ENCODE measurements around the gene BCL2. TPM values are rescaled to one million over a fixed set of nuclear protein-coding genes. Genes with fewer than 3 reads are reported as not detected.

The BCL2 gene
- total RNA-seq, 1 donor from 2014 or later = 5.2 TPM

GRCh38 chr18:63311118-63312018, 8.2 kb downstream of the BCL2 start:
- Histone ChIP-seq H3K4me3 (ENCODE audit: low read depth, low read length) (no peak overlapping the region), H3K36me3 (ENCODE audit: control insufficient read depth, insufficient read depth, low read length) (no peaks in the 10 kb centered on the region), H3K27me3 (ENCODE audit: control insufficient read depth, insufficient read depth, low read length) (no peaks in the 10 kb centered on the region)
- DNase-seq (ENCODE audit: low read depth) = no peak
- no peak for TF ChIP-seq CTCF (IDR thresholded peaks at IDR 0.05; ENCODE audit: insufficient read depth, low read length, poor library complexity, severe bottlenecking)

GRCh38 chr18:63309422-63309821, 10.1 kb downstream of the BCL2 start:
- TF ChIP-seq CTCF (IDR thresholded peaks at IDR 0.05; ENCODE audit: insufficient read depth, low read length, poor library complexity, severe bottlenecking) = no peak
- DNase-seq (ENCODE audit: low read depth) = no peak
- H3K36me3 ChIP-seq (ENCODE audit: control insufficient read depth, insufficient read depth, low read length) = no peaks in the 10 kb centered on the region
- H3K4me3 ChIP-seq (ENCODE audit: low read depth, low read length) = no peak overlapping the region
- no peaks in the 10 kb centered on the region for H3K27me3 ChIP-seq (ENCODE audit: control insufficient read depth, insufficient read depth, low read length)

DNA sequence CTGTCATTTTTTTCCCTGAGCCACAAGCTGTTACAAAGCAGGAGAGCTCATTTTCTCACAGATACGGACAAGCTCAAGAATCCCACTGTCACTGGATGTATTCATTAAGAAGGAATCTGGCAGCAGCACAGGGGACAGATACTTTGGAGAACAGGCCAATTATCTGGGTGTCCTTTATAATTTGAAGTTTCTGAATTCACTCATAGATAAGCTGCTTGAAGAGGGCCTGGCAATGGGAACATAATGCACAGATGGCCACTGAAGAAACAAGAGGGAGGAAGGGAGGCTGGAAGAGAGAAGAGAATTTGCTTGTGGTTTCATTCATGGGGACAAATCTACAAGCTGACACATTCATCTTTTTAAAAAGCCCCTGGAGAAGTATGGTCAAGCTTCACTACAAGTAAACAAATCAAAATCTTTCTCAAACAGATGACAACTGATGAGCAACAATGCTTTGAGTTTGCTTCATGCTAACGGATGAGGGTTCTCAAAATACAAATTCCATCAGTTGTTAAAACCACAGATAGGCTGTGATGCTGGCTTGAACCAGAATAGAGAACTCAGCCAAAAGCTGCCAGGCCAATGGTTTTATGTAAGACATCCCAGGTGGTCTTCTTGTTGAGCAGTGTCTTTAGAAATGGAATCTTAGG, 11.9 kb downstream of the BCL2 start:
- DNase-seq (ENCODE audit: low read depth) = no peak

DNA sequence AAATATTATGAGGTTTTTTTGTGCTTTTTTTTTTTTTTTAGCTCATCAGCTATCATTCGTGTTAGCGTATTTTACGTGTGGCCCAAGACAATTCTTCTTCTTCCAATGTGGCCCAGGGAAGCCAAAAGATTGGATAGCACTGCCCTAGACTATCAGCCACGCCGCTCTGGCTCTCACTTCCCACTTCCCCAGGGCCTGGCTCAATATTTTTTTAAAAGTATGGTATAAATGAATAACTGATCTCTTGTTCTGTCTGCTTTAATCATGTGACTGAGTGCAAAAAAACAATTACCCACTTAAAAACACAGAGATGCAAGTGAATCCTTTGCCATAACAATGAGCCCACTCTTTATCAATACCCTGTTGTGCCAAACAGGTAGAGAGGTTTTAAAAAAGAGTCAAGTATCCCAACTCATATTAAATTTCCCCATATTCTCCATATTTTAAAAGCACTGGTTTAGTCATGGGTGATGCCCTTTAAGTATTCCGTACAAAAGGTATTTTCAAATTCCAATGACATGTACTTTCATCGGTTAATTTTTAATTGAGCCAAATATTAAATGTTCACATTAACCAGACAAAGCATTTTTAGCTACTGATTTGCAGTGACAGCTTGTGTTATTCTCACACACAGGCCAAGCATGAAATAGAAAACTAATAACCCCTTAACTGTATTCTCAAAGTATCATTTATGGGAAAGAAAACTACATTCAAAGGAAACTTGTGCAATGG, 12.6 kb downstream of the BCL2 start:
- no peaks in the 10 kb centered on the region for H3K27me3 ChIP-seq (ENCODE audit: control insufficient read depth, insufficient read depth, low read length)
- no peak for TF ChIP-seq CTCF (IDR thresholded peaks at IDR 0.05; ENCODE audit: insufficient read depth, low read length, poor library complexity, severe bottlenecking)
- DNase-seq (ENCODE audit: low read depth) = no peak
- H3K36me3 ChIP-seq (ENCODE audit: control insufficient read depth, insufficient read depth, low read length) = no peaks in the 10 kb centered on the region
- no peak overlapping the region for H3K4me3 ChIP-seq (ENCODE audit: low read depth, low read length)

More for the DNA sequence above, 11.9 kb downstream of the BCL2 start:
- Histone ChIP-seq H3K27me3 (ENCODE audit: control insufficient read depth, insufficient read depth, low read length) (no peaks in the 10 kb centered on the region), H3K4me3 (ENCODE audit: low read depth, low read length) (no peak overlapping the region), H3K36me3 (ENCODE audit: control insufficient read depth, insufficient read depth, low read length) (no peaks in the 10 kb centered on the region)
- TF ChIP-seq CTCF (IDR thresholded peaks at IDR 0.05; ENCODE audit: insufficient read depth, low read length, poor library complexity, severe bottlenecking) = no peak

- no peaks in the 10 kb centered on the region for H3K36me3 ChIP-seq (ENCODE audit: control insufficient read depth, insufficient read depth, low read length)
- no peak overlapping the region for H3K4me3 ChIP-seq (ENCODE audit: low read depth, low read length)
- TF ChIP-seq CTCF (IDR thresholded peaks at IDR 0.05; ENCODE audit: insufficient read depth, low read length, poor library complexity, severe bottlenecking) = no peak
- DNase-seq (ENCODE audit: low read depth) = no peak
- H3K27me3 ChIP-seq (ENCODE audit: control insufficient read depth, insufficient read depth, low read length) = no peaks in the 10 kb centered on the region
Observed at GRCh38 chr18:63306249-63306648, 13.3 kb downstream of the BCL2 start.
